Measurements from ENCODE around the gene CERK. TPM values are rescaled to one million over a fixed set of nuclear protein-coding genes. Genes with fewer than 3 reads are reported as not detected.
"Not testable (repeated sequence)": the region's sequence is repeated elsewhere in the genome, so short reads cannot be mapped to it uniquely, and the experiment has no call there.

CERK gene
- total RNA-seq, 1 experiment from 2014 or later: 30.1 TPM

DNA sequence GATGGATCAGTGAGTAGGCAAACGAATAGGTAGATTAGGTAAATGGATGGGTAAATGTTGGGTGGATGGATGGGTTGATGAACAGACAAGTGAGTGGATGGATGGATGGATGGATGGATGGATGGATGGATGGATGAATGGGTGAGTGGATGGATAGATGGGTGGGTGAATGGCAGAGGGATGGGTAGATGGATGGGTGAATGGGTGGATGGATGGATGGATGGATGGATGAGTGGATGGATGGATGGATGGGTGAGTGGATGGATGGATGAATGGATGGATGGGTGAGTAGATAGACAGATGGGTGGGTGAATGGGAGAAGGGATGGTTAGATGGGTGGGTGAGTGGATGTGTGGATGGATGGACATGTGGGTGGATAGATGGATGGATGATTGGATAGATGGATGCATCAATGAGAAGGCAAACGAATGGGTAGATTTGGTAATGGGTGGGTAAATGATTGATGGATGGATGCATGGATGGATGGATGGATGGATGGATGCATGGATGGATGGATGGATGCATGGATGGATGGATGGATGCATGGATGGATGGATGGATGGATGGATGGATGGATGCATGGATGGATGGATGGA lies 89.7 kb downstream of the CERK start:
- not testable (repeated sequence) for DNase-seq

DNA sequence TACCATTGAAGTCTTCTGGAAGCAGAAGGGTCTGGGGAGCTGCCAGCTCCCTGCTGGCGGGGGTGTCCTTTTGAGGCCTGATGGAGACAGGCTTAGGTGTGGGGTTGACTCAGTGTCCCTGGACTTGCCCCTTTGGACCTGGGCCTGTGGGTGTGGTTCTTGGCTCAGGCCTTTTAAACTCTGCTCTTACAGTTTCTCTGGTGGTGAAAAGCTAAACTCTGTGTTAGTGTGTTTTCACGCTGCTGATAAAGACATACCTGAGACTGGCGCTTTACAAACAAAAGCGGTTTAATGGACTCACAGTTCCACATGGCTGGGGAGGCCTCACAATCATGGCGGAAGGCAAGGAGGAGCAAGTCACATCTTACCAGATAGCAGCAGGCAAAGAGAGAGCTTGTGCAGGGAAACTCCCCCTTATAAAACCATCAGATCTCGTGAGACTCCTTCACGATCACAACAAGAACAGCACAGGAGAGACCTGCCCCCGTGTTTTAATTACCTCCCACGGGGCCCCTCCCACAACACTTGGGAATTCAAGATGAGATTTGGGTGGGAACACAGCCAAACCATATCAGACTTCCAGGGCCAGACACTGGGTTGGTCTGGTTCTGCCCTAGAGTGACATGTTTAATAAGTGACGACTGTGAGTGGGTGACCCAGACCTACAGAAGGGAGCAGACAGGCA lies 91.4 kb downstream of the CERK start:
- Histone ChIP-seq H3K9me3 (no peaks in the 10 kb centered on the region), H3K4me3 (no peak overlapping the region), H3K36me3 (no peaks in the 10 kb centered on the region), H3K27me3 (no peaks in the 10 kb centered on the region)
- DNase-seq: no peak

More for the DNA sequence above, 89.7 kb downstream of the CERK start:
- not testable (repeated sequence) for H3K27me3 ChIP-seq, H3K36me3 ChIP-seq, H3K9me3 ChIP-seq, H3K4me3 ChIP-seq

DNA sequence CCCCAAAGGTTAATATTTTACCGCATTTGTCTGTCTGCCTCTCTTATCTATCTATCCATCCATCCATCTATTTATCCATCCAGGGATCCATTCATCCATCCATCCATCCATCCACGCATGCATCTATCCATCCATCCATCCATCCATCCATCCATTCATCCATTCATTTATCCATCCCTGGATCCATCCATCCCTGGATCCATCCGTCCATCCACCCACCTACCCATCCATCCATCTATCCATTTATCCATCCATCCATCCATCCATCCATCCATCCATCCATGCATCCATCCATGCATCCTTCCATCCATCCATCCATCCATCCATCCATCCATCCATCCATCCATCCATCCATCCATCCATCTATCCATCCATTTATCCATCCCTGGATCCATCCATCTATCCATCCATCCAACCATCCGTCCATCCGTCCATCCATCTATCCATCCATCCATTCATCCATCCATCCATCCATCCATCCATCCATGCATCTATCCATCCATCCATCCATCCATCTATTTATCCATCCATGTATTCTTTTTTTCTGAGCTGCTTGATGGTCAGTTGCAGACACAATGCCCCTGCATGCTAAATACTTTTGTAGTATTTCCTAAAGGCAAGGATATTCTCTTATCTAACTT lies 95.1 kb downstream of the CERK start:
- H3K27me3 ChIP-seq, H3K4me3 ChIP-seq, DNase-seq, H3K9me3 ChIP-seq, H3K36me3 ChIP-seq: not testable (repeated sequence)

DNA sequence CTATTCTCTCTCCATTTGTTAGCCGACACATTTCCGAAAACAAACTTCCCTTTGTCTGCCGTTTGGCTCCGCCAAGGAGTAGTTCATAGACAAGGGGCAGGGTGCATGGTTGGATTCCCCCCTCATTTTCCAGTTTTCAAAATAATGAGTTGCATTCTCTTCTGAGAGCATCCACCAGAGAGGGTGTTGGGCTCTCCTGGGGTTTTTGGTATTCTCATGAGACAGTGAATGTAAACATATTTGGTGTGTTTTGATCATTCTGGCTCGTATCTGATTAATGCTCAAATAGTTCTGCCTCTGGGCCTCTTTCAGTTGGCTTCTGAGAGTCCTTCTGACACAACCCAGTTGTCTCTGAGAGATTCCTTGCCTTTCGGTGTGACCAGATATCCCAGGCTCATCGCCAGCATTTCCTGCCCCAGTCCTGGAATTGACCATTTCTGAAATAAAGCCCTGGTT lies 96.2 kb downstream of the CERK start:
- Histone ChIP-seq H3K9me3 (no peaks in the 10 kb centered on the region), H3K27me3 (no peaks in the 10 kb centered on the region), H3K36me3 (no peaks in the 10 kb centered on the region), H3K4me3 (no peak overlapping the region)
- DNase-seq: no peak

- Histone ChIP-seq H3K27me3 (no peaks in the 10 kb centered on the region), H3K36me3 (no peaks in the 10 kb centered on the region), H3K9me3 (no peaks in the 10 kb centered on the region), H3K4me3 (no peak overlapping the region)
- no peak for DNase-seq
These were observed 97.6 kb downstream of the CERK start for GRCh38 chr22:46640293-46641055.

GRCh38 chr22:46639843-46640242 lies 98.2 kb downstream of the CERK start:
- no peaks in the 10 kb centered on the region for H3K9me3 ChIP-seq
- DNase-seq: no peak
- H3K4me3 ChIP-seq: no peak overlapping the region
- H3K27me3 ChIP-seq: no peaks in the 10 kb centered on the region
- H3K36me3 ChIP-seq: no peaks in the 10 kb centered on the region

- H3K27me3 ChIP-seq: no peaks in the 10 kb centered on the region
- no peaks in the 10 kb centered on the region for H3K36me3 ChIP-seq
- no peak for DNase-seq
- H3K4me3 ChIP-seq: no peak overlapping the region
- H3K9me3 ChIP-seq: no peaks in the 10 kb centered on the region
These were observed 99.2 kb downstream of the CERK start for GRCh38 chr22:46638601-46639431.

DNA sequence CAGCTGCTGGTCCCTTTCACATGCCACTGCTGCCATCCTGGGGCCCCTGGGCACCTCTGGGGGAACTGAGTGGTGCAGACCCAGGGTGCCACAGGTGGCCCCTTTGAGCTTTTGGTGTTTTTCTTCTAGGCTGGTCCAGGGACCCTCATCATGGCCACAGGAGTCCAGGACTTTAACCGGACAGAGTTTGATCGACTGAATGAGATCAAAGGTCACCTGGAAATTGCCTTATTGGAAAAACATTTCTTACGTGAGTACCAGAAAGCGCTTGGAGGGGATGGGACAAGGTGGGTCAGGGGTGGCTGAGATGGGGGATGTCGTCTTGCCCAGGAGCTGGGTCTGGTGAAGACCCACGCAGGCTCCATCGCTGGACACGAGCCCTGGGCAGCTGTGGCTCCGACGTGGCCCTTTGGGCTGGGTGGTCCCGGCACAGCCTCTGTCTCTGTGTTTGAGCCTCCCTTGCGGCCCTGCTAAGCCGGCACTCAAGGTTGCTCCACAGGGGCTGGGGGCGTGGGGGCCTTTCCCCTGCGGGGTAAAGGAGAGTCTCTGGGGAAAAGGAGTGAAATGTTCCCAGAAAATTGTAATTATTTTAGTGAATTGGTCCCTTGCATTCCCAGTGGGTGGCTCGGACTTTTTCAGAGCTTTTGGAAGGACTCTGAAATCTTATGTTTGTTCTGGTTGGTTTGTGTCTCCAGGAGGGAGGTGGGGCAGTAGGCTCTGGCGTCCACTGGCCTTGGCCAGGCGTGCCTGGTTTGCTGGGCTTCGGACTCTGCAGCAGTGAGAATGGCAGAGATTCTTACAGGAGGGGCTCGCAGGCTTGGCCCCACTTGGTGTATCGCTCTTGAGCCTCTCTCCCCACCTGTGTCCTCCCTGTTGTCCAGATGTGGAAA lies 100.1 kb downstream of the CERK start:
- DNase-seq: no peak
- Histone ChIP-seq H3K9me3 (no peaks in the 10 kb centered on the region), H3K4me3 (no peak overlapping the region), H3K27me3 (no peaks in the 10 kb centered on the region), H3K36me3 (no peaks in the 10 kb centered on the region)

DNA sequence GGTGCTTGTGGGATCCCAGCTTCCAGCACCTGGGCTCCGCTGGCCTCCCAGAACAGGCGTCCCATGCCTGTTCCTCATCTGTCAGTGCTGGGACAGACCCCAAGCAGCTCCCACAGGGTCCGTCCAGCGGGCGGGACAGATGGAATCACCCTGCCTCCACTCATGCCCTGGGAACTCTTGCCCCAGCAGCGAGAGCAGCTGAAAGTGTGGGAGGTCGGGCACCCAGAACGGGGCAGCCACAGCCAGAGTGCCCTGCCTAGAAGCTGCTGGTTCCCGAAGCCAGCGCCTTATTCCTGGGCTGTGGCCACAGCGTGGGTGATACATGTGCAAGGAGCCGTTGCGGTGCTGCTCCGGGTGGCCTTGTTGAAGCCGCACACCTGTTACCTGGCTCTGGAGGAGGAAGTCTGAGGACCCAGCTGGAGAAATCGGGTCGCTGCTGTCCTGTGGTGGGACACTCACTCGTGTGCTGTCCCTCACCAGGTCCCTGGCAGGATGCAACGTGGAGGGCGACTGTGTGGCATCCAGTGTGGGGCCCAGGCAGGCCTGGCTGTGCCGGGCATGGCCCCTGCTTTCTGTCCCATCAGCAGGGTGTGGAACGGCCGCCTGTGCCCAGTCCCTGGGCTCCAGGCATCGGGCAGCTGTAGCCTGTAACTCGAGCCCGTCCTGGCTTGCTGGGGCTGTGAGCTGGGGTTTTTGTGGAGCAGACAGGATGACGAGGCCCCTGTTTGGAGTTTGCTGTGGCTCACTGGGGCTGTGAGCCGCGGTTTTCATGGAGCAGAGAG lies 101.6 kb downstream of the CERK start:
- H3K27me3 ChIP-seq: no peaks in the 10 kb centered on the region
- H3K4me3 ChIP-seq: no peak overlapping the region
- DNase-seq: no peak
- no peaks in the 10 kb centered on the region for H3K9me3 ChIP-seq
- no peaks in the 10 kb centered on the region for H3K36me3 ChIP-seq

DNA sequence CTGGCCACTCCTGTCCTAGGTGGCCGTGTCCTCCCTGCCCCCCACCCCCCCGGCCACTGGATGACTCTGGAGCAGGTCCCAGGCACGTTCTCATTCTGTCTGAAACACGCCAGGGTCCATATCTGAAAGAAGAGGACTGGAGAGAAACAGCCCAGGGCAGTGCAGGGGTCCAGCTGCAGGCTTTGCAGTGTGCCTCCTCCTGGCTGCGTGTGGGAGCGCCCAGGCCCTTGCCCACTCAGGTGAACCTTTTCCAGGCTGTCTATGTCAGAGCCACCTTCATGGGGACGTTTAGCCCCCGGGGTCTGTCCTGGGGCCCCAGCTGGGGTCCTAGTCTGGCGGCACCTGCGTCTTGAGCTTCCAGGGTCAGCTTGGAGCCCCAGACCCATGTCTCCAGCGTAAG lies 102.3 kb downstream of the CERK start:
- no peaks in the 10 kb centered on the region for H3K36me3 ChIP-seq
- DNase-seq: no peak
- H3K9me3 ChIP-seq: no peaks in the 10 kb centered on the region
- no peak overlapping the region for H3K4me3 ChIP-seq
- no peaks in the 10 kb centered on the region for H3K27me3 ChIP-seq

- DNase-seq: not testable (repeated sequence)
These were observed 102.9 kb downstream of the CERK start for GRCh38 chr22:46634973-46635685.

More at GRCh38 chr22:46634973-46635685, 102.9 kb downstream of the CERK start:
- H3K9me3 ChIP-seq, H3K36me3 ChIP-seq, H3K27me3 ChIP-seq, H3K4me3 ChIP-seq: not testable (repeated sequence)

Data from MG63 (cell line).